Stimulated activated naive CD4-positive, alpha-beta T cell (primary cell): ENCODE results near the gene TAS2R31.
"Not testable (repeated sequence)": the region's sequence is repeated elsewhere in the genome, so short reads cannot be mapped to it uniquely, and the experiment has no call there.

Source experiments
- DNase-seq, 6 experiments: peaks; one replicate each; lab custom pipeline; 2025; lab: John Stamatoyannopoulos, UW

Gene TAS2R31

GRCh38 chr12:11031307-11031706 lies at the start of gene TAS2R31:
TAS2R31 (minus strand) TSS chr12:11031407; CDS start chr12:11031335, 72 bp downstream.
- no peak for DNase-seq

- no peak for DNase-seq
Measured at GRCh38 chr12:11078246-11078645, 47.0 kb upstream of the TAS2R31 start.

GRCh38 chr12:11075642-11076041 lies 44.4 kb upstream of the TAS2R31 start:
- no peak for DNase-seq

- no peak for DNase-seq
Measured at GRCh38 chr12:11071414-11071813, 40.2 kb upstream of the TAS2R31 start.

GRCh38 chr12:11070999-11071398 lies 39.8 kb upstream of the TAS2R31 start:
- DNase-seq = no peak

GRCh38 chr12:11069854-11070365 lies 38.7 kb upstream of the TAS2R31 start:
- no peak for DNase-seq

- no peak for DNase-seq
Measured at GRCh38 chr12:11067514-11067913, 36.3 kb upstream of the TAS2R31 start.

- DNase-seq = not testable (repeated sequence)
Measured at GRCh38 chr12:11062194-11062593, 31.0 kb upstream of the TAS2R31 start, which contains the start of gene TAS2R46. TAS2R46 (minus strand) TSS chr12:11062294; CDS start chr12:11062294, 0 bp downstream.

- no peak for DNase-seq
Measured at GRCh38 chr12:11059784-11060183, 28.6 kb upstream of the TAS2R31 start.

- no peak for DNase-seq
Measured at GRCh38 chr12:11059041-11059440, 27.8 kb upstream of the TAS2R31 start.

GRCh38 chr12:11055306-11055705 lies 24.1 kb upstream of the TAS2R31 start:
- DNase-seq = no peak

GRCh38 chr12:11049806-11050531 lies 18.8 kb upstream of the TAS2R31 start:
- not testable (repeated sequence) for DNase-seq

GRCh38 chr12:11041366-11041765 lies 10.2 kb upstream of the TAS2R31 start:
- DNase-seq = not testable (repeated sequence)

GRCh38 chr12:11040162-11040561 lies 9.0 kb upstream of the TAS2R31 start:
- no peak for DNase-seq

- DNase-seq = no peak
Measured at GRCh38 chr12:11039171-11039570, 8.0 kb upstream of the TAS2R31 start.

GRCh38 chr12:11033959-11034358 lies 2.8 kb upstream of the TAS2R31 start:
- not testable (repeated sequence) for DNase-seq

- no peak for DNase-seq
Measured at GRCh38 chr12:11026118-11026517, 5.1 kb downstream of the TAS2R31 start.

GRCh38 chr12:11023387-11023786 lies 7.8 kb downstream of the TAS2R31 start:
- no peak for DNase-seq

- no peak for DNase-seq
Measured at GRCh38 chr12:11022520-11022919, 8.7 kb downstream of the TAS2R31 start, which contains the start of gene TAS2R19. TAS2R19 (minus strand) TSS chr12:11022620; CDS start chr12:11022571, 49 bp downstream.

- DNase-seq = no peak
Measured at GRCh38 chr12:11016937-11017336, 14.3 kb downstream of the TAS2R31 start.

GRCh38 chr12:11015775-11016430 lies 15.3 kb downstream of the TAS2R31 start:
- no peak for DNase-seq

- DNase-seq = no peak
Measured at GRCh38 chr12:11014234-11014633, 17.0 kb downstream of the TAS2R31 start.

GRCh38 chr12:11007608-11008007 lies 23.6 kb downstream of the TAS2R31 start:
- no peak for DNase-seq
